Occipital lobe (tissue), 2 donors: Measurements from ENCODE around the gene PFKL. TPM values are rescaled to one million over a fixed set of nuclear protein-coding genes. Genes with fewer than 3 reads are reported as not detected.
A peak's percentile ranks its signal among the peaks of the same experiment; 100 is the strongest.
"Not testable (repeated sequence)": the region's sequence is repeated elsewhere in the genome, so short reads cannot be mapped to it uniquely, and the experiment has no call there.

Experiments used
- DNase-seq: peaks from one replicate; lab custom pipeline; 2025; lab: John Stamatoyannopoulos, UW
- total RNA-seq: library from RNA; depleted of rRNA; stranded (reverse); fragments of >200 nt; gene quantifications from one replicate; pipeline ENCODE4 v1.2.3, GENCODE V29; 2014

The PFKL gene
- total RNA-seq, 1 donor from 2014 or later: 107 TPM

DNA sequence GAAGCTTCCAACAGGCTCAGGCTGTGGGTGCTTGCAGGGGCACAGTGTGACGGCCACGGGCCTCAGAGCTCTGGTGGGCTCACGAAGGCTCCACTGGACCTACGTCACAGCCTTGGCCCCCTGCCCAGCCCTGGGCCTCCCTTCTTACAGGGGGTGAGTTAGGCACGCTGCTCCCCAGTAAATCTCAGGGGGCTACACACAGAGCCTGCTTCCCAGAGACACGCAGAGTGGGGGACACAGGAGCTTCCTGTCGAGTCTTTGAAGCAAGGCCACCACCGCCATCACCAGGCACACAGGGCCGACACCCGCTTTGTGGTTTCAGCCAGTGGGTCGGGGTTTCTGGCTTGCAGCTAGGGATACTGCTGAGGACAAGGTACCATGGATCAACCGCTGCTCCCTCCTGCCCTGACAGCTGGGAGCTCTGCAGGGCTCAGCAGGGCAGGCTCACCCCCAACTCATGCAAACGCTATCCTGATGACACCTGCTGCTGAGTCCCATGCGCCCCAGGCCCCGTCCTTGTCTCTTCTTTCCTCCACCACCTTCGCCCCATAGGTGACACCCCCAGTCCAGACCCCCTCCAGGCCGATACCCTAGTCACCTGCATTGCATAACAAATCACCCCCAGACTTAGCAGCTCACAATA is 44.8 kb downstream of the PFKL start:
- no peak for DNase-seq

- DNase-seq: no peak
Measured at GRCh38 chr21:44345495-44345894, 45.6 kb downstream of the PFKL start.

DNA sequence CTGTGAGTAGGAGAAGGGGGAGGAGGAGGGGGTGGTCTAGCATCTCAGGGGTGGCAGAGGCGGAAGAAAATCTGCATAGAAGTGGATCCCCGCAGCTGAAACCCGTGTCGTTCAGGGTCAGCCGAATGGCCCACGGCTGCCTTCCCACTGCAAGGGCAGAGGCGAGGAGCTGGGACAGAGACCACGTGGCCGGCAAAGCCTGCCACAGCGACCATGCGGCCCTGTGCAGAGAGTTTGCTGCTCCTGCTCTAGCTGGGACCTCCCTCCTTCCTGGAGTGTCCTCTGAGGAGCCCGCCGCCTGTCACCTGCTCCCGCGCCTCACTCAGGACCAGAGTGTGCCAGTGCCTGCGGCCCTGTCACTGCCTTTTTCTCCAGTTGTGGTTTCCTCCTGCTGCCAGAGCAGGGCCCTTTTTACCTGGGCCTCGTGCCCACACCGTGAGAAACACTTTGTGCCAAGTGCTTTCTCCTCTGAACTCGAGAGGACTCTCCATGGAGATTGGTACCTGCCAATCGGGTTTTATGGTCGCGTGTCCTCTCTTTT is 48.1 kb downstream of the PFKL start:
- no peak for DNase-seq

DNA sequence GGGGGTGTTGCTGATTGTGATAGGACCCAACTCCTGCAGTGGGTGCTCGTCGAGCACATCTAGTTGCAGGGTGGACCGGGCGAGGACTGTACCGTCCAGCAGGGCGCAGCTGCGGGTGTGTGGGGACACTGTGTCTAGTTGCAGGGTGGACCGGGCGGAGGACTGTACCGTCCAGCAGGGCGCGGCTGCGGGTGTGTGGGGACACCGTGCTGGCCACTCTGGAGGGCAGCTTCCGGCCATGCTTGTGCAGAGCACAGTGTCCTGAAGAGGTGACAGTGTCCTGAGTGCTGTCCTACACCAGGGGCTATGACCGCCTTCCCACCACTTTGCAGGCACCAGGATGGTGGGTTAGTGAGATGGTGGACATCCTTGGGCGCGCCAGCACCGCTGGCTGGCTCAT is 49.0 kb downstream of the PFKL start:
- no peak for DNase-seq

DNA sequence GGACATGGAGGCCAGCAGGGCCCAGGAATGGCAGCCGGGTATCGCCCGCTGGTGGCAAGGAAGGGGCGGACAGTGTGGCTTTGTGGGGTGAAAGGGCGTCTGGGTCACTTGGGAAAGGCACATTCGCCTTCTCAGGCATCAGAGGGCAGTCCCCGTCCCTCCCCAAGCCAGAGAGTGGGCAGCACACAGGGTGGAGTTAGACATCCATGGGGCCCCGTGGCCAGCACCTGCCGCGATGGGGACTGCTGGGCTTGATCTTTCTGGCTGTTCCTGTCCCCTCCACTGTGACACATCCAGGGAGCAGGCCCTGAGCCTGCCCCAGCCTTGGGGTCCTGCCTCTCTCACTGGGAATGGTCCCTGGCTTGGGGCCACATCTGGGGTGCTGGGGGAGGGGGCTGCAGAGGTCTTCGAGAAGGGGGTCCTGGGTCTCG is 49.6 kb downstream of the PFKL start:
- no peak for DNase-seq

DNA sequence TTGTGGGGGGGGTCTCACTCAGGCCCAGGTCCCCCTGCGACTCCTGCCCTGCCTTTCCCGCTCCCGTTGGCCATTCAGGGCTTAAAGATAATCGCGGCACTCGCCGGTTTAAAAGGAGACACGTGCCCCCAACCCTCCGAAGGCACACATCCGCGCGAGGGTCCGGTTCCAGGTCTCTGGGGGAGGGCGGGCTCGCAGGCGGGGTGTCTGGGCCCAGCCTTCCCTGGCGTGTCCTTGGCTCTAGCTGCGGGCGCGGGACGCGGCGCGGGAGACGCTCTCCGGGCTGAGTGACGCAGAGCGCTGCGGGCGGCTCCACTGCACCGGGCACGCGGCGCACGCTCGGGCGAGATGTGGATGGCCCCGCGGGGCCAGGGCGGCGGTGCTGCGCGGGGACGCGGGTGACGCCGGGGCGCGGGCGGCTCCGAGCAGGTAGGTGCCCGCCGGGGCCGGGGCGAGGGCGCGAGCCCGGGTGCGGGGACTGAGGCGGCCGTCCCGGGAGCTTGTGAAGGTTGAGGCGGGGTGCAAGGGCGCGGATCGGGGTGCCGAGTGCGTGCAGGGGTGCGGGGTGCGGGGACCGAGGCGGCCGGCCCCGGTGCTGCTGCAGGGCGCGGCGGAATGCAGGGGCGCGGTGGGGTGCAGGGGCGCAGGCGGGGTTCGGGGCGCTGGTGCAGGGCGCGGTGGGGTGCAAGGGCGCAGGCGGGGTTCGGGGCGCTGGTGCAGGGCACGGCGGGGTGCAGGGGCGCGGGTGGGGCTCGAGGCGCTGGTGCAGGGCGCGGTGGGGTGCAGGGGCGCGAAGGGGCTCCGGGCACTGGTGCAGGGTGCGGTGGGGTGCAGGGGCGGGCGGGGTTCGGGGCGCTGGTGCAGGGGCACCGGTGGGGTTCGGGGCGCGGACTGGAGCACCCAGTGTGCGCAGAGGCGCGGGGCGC is 50.3 kb downstream of the PFKL start:
- peak; percentile 33 for DNase-seq

DNA sequence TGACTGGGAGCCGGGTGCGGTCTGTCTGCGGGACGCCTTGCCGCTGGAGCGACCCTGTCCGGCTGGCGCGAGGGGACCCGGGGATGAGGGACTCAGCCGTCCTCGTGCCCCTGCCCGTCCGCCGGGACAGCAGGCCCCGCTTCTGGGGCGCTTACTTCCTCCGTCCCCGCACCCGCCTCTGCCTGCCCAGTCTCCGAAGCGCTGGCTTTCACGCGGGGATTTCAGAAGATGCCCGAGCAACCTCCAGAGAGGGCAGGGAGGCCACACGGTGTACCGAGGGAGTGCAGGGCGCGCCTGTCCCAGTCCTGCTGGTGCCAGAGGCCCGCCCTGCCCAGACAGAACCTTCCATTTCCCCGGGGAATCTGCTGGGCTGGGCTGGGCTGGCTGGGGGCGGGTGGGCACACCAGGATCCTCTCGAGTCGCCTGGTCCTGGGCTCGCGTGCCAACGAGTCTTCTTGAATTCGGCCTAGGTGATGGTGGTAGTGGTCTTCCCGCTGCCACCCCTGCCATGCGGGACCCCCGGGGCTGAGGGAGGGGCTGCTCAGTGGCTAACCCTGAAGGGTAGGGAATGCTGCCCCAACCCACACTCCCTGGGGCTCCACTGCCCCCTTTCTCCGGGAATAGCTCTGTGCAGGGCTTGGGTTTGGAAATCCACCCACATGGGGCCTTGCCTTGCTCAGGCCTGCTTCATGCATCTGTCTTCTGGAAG is 51.1 kb downstream of the PFKL start:
- DNase-seq: no peak

DNA sequence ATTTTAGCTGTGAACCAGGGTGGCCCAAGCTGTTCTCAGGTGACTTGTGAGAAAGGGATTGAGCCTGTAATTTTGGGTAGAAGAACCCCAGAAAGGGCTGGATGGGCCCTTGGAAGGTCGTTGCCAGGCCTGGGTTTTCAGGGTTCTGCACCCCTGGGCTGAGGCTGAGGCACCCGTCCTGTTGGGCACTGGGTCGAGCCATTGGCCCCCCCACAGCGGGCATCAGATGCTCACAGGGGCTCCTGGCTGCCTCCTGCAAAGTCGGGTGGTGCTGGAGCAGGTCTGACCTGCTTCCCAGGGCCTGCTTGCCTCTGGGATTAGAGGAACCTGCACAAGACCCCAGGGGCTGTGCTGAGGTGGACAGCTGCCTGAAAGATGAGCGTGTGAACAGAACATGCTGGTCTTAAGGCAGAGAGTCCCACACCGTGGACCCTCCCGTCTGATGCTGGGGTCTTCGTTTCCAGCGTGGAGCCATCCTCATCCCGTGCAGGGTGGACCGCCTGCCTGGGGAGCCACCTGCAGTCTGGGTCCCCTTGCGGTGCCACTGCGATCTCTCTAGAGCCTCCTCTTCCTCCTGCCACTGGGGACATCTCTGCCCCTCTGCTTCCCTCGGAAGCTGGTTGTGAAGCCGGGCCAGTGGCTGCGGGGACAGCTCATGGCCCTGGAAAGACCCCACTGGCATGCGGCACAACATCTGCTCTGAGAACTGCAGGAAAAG is 51.8 kb downstream of the PFKL start:
- DNase-seq: no peak

GRCh38 chr21:44352253-44352860 is 52.5 kb downstream of the PFKL start:
- no peak for DNase-seq

- no peak for DNase-seq
Measured at GRCh38 chr21:44353191-44353970, 53.5 kb downstream of the PFKL start, which contains the start of gene TRPM2. TRPM2 (plus strand) TSS chr21:44353621; CDS start chr21:44353701, 80 bp downstream.

- DNase-seq: peak; percentile 13
Measured at GRCh38 chr21:44354001-44354405, 54.1 kb downstream of the PFKL start.

DNA sequence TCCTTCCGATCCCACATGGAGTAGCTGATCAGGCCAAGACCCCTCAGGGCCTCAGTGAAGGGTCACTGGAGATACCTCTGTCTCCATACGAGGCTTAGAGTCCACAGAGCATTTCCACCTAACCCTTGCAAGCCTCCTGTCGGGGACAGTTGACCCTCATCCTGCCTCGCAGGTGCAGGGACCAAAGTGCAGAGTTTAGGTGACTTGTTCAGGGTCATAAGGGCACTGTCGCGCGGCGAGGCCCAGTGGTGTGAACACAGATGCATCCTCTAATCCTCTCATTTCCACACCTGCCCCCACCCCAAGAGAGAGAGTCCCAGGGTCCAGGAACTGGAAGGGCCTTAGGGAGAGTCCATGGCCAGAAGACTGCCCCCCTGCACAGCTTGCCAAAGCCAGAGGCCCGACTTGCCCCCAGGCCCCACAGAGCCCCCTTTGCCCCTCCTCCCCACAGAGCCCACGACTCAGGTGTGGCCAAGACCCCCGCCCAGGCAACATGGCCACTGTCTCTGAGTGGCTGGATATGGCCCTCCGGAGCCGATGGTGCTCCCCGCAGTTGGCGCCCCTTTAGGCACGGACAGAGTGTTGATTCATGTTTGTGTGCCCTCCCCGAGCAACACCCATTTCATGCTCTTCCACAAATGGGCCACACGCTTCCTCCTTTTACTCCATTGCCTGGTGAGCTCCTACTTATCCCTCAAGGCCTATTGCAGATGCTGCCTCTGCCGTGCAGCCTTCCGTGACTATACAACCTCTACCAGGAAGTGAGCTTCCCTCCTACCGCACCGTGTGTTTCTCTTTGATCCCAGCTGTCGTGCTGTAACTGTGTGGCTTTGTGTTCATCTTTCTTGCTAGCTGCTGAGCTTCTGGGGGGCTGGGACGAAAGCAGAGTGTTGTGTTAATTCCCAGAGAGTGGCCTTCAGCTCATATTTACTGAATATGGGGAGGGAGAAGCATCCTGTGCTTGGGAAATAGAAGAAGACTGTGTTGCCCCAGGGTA is 55.2 kb downstream of the PFKL start:
- no peak for DNase-seq

GRCh38 chr21:44356160-44356559 is 56.3 kb downstream of the PFKL start:
- DNase-seq: no peak

DNA sequence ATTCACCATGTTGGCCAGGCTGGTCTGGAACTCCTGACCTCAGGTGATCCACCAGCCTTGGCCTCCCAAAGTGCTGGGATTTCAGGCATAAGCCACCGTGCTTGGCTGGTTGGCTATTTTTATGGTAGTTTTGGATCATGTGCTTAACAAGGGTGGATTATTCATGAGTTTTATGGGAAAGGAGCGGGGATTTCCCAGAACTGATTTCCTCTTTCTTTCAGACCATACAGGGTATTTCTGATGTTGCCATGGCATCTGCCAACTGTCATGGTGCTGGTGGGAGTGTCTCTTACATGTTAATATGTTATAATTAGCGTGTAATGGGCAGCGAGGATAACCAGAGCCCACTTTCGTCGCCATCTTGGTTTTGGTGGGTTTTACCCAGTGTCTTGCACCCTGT is 56.8 kb downstream of the PFKL start:
- no peak for DNase-seq

GRCh38 chr21:44357064-44357837 is 57.4 kb downstream of the PFKL start:
- no peak for DNase-seq

DNA sequence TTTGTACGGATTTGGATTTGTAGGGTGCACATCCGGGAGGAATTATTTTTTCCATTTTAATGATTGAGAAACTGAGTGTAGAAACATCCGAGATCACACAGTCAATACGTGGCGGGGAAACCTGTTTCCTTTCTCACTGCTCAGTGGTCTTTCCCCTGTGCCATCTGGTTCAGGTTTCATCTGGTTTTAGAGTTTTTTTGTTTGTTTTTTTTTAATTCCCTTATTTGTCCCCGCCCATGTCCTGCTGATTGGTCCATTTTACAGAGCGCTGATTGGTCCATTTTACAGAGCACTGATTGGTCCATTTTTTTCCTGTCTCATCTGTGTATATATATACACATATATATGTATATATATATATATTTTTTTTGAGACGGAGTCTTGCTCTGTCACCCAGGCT is 59.5 kb downstream of the PFKL start:
- no peak for DNase-seq

DNA sequence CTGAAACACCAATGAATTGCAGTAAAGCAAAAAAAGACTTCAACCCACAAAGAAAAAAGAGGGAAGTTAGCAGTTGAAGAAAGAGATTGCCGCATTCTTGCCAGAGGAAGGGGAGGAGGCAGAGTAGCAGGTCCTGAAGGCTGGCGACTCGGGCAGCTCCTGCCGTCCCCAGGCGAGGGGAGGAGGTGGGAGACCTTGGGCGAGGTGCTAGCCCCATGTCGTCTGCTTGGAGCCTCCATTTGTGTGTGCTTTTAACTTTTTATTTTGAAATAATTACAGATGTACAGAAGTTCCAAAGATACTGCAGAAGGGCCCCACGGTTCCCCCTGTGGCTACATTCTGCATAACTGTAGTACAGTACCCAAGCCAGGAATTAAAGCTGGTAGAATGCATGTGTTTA is 60.3 kb downstream of the PFKL start:
- no peak for DNase-seq

DNA sequence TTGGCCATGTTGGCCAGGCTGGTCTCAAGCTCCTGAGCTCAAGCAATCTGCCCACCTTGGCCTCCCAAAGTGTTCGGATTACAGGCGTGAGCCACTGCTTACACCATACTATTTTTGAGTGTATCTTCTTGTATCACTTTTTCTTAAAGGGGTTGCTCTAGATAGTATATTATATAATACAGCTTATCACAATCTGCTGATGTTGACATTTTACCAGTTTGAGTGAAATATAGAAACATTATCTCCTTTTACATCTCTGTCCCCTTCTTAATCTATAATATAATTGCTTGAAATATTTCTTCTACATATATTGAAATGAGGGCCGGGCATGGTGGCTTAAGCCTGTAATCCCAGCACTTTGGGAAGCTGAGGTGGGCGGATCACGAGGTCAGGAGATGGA is 62.0 kb downstream of the PFKL start:
- DNase-seq: not testable (repeated sequence)
